Adrenal gland (tissue), 12 donors: Measurements from ENCODE around the gene SMAD3. TPM values are rescaled to one million over a fixed set of nuclear protein-coding genes. Genes with fewer than 3 reads are reported as not detected.

Experiments used
- DNase-seq, 7 donors: peaks; one replicate each; pipeline ENCODE4 v3.0.0-alpha.2; 2019 to 2020
- H3K27ac ChIP-seq, 5 donors: fragments of 200-600 bp; sonication (generic) in 4 of 5; 1 replicate in 3 of 5; 2 replicates in 2 of 5; pipeline versions ENCODE4 v1.5.1 to v1.8.0; 2016 to 2020; ENCODE audit warnings: mild to moderate bottlenecking in 1 of 5
- H3K27me3 ChIP-seq: fragments of 200-600 bp; 2 replicates; pipeline ENCODE4 v1.8.0; 2021
- H3K36me3 ChIP-seq, 2 donors: fragments of 200-600 bp; replicated peaks in 1 of 2; 1 replicate in 1 of 2; 2 replicates in 1 of 2; pipeline versions ENCODE4 v1.5.1 to v1.8.0; 2018 to 2022
- H3K4me1 ChIP-seq, 2 donors: fragments of 200-600 bp; replicated peaks in 1 of 2; 1 replicate in 1 of 2; 2 replicates in 1 of 2; pipeline versions ENCODE4 v1.5.1 to v1.8.0; 2018 to 2021
- H3K4me3 ChIP-seq, 4 donors: fragments of 200-600 bp; sonication (generic) in 3 of 4; one replicate each; pipeline ENCODE4 v1.5.1; 2016 to 2018
- H3K9me3 ChIP-seq, 3 donors: fragments of 200-600 bp; sonication (generic) in 1 of 3; replicated peaks in 1 of 3; 1 replicate in 2 of 3; 2 replicates in 1 of 3; pipeline versions ENCODE4 v1.5.1 to v1.8.0; 2016 to 2021
- CTCF ChIP-seq, 6 experiments: fragments of 450-650 bp in 4 of 6; fragments of 200-600 bp in 2 of 6; sonication (generic) in 1 of 6; IDR thresholded peaks; 1 replicate in 5 of 6; 2 replicates in 1 of 6; pipeline versions ENCODE4 v1.5.1 to v1.8.0; 2016 to 2021; ENCODE audit warnings: antibody characterized with exemption in 6 of 6, mild to moderate bottlenecking in 2 of 6, moderate library complexity in 1 of 6
- POLR2A ChIP-seq, 2 donors: fragments of 450-650 bp; IDR thresholded peaks; one replicate each; pipeline ENCODE4 v1.6.1; 2017; ENCODE audit warnings: antibody characterized with exemption in 2 of 2, mild to moderate bottlenecking in 2 of 2, moderate library complexity in 1 of 2
- WGBS, 4 donors: extraction: QIAGEN DNeasy Blood & Tissue Kit in 2 of 4; methylation state at CpG; one replicate each; pipeline versions ENCODE4 v1.1.5 to v1.1.7; 2013 to 2017; 5-methylcytosine and 5-hydroxymethylcytosine counted together
- intact Hi-C, 2 donors: fragments of 100-400 bp; cut with DNase I; formaldehyde crosslinking; loops; one replicate each; pipeline versions ENCODE4 v1.14.1 to v1.15.0; 2022 to 2023
- polyA plus RNA-seq, 3 donors: library from polyadenylated mRNA; stranded (reverse); fragments of 200-250 nt in 2 of 3; fragments of 350-450 nt in 1 of 3; fragmentation: Illumina TruSeq in 1 of 3; extraction: RNeasy Lipid Tissue Mini Kit (QIAGEN cat#74804) in 1 of 3; gene quantifications; one replicate each; pipeline ENCODE4 v1.2.3, GENCODE V29; 2013 to 2014
- total RNA-seq, 9 donors: library from RNA; depleted of rRNA in 4 of 9; stranded (reverse); fragments of >200 nt in 4 of 9; fragments of 120-200 nt in 1 of 9; fragmentation: NEBNext Ultra II Directional in 1 of 9; extraction: Animal tissue kit (Norgen Biotek cat#: 25700) in 1 of 9; gene quantifications; one replicate each; pipeline versions ENCODE4 v1.1.0 to v1.2.4, GENCODE V29; 2013 to 2023
- donor health status: healthy with polysubstance abuse.
- donor health status: Bipolar disorder and iron deficiency.
- donor health status: DM: yes; HTN: yes; CAD: no.
- donor health status: DM: no; HTN: no; CAD: no.
- donor health status: DM: no; HTN: no; CAD: no.
- donor health status: DM: yes; HTN: yes; CAD: no.

SMAD3 gene
- total and polyA plus RNA-seq, 12 donors = 6.4 to 92.0 (median 8.0) TPM

- no peak for TF ChIP-seq POLR2A (IDR thresholded peaks at IDR 0.05)
- TF ChIP-seq CTCF (IDR thresholded peaks at IDR 0.05) = no peak
- intact Hi-C loops = no loop called here
- H3K4me3 ChIP-seq = no peak overlapping the region
- DNase-seq = no peak
- H3K9me3 ChIP-seq = no peaks in the 10 kb centered on the region
- WGBS, 4 donors = 94 to 100% (median 96%) methylated on average over 2 of the region's 2 CpGs
- no peaks in the 10 kb centered on the region for H3K27me3 ChIP-seq
- H3K36me3 ChIP-seq = no peaks in the 10 kb centered on the region
- no peak overlapping the region for H3K27ac ChIP-seq
- H3K4me1 ChIP-seq = peaks cover 14 to 43% of the 10 kb centered on the region in 2 donors
These were observed 45.8 kb downstream of the SMAD3 start for GRCh38 chr15:67110958-67111864.

GRCh38 chr15:67114046-67114445, 48.6 kb downstream of the SMAD3 start:
- H3K4me1 ChIP-seq = peaks cover 5 to 25% of the 10 kb centered on the region in 2 donors
- intact Hi-C loops = no loop called here
- no peak overlapping the region for H3K27ac ChIP-seq
- TF ChIP-seq POLR2A (IDR thresholded peaks at IDR 0.05) = no peak
- TF ChIP-seq CTCF (IDR thresholded peaks at IDR 0.05) = no peak
- 87 to 98% (median 94%) methylated on average over 6 to 8 of the region's 8 CpGs for WGBS, 4 donors
- H3K9me3 ChIP-seq = no peaks in the 10 kb centered on the region
- no peak overlapping the region for H3K4me3 ChIP-seq
- H3K36me3 ChIP-seq = no peaks in the 10 kb centered on the region
- no peaks in the 10 kb centered on the region for H3K27me3 ChIP-seq
- no peak for DNase-seq

GRCh38 chr15:67114846-67115585, 49.6 kb downstream of the SMAD3 start:
- no peak for DNase-seq
- no peak for TF ChIP-seq CTCF (IDR thresholded peaks at IDR 0.05)
- TF ChIP-seq POLR2A (IDR thresholded peaks at IDR 0.05) = no peak
- Histone ChIP-seq H3K9me3 (no peaks in the 10 kb centered on the region), H3K4me1 (peaks cover 5 to 20% of the 10 kb centered on the region in 2 donors), H3K27ac (no peak overlapping the region), H3K36me3 (no peaks in the 10 kb centered on the region), H3K27me3 (no peaks in the 10 kb centered on the region), H3K4me3 (no peak overlapping the region)
- WGBS, 4 donors = 81 to 88% (median 86%) methylated on average over 6 of the region's 6 CpGs
- intact Hi-C loops = no loop called here

- DNase-seq = no peak
- TF ChIP-seq CTCF (IDR thresholded peaks at IDR 0.05) (no peak), POLR2A (IDR thresholded peaks at IDR 0.05) (no peak)
- intact Hi-C loops = no loop called here
- Histone ChIP-seq H3K4me3 (no peak overlapping the region), H3K36me3 (no peaks in the 10 kb centered on the region), H3K4me1 (peaks cover 11 to 24% of the 10 kb centered on the region in 2 donors), H3K9me3 (no peaks in the 10 kb centered on the region), H3K27ac (no peak overlapping the region), H3K27me3 (no peaks in the 10 kb centered on the region)
- 80 to 95% (median 87%) methylated on average over 1 of the region's 1 CpG for WGBS, 4 donors
These were observed 50.2 kb downstream of the SMAD3 start for GRCh38 chr15:67115586-67115969.
